ENCODE results near the gene MAMDC4. TPM values are rescaled to one million over a fixed set of nuclear protein-coding genes. Genes with fewer than 3 reads are reported as not detected.
A peak's percentile ranks its signal among the peaks of the same experiment; 100 is the strongest.

The MAMDC4 gene
- total RNA-seq, 2 experiments from 2014 or later = 18.5 to 19.1 TPM

GRCh38 chr9:136890661-136891060 lies 38.5 kb downstream of the MAMDC4 start:
- Mint-ChIP-seq H3K4me1 (ENCODE audit: low read depth) (peaks cover 40% of the 10 kb centered on the region), H3K9me3 (no peaks in the 10 kb centered on the region), H3K27me3 (no peaks in the 10 kb centered on the region), H3K27ac (no peak overlapping the region), H3K4me3 (no peak overlapping the region), H3K36me3 (ENCODE audit: low read depth) (peaks cover 34% of the 10 kb centered on the region)
- TF ChIP-seq CTCF (IDR thresholded peaks at IDR 0.05) = no peak
- DNase-seq (no peak), ATAC-seq (no peak)
- CTCF ChIA-PET = no interaction called here
- POLR2A ChIA-PET = interaction anchor here (6.6 kb wide), 1 partner anchor 10 kb away, joined by 49 read pairs; no protein-coding TSS in a partner anchor
- intact Hi-C loops (cut with micrococcal nuclease) = no loop called here

DNA sequence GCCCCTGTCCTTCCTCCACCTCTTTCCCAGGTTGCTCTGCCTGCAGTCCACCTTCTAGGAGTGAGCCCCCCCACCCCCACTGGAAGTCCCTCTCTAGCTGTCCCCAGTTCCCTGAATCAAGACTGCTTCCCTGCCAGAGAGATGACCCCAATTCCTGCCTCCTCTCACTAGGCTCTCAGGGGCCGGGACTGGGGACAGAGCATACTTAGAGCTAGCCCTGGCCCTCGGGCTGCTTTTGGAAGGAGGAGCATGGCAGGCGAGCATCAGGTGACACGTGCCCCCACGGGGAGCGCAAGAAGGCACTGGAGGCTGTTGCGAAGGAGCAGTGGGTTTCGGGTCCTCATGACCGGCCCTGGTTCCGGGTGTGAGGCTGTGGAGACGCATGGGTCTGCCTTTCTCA lies 43.9 kb downstream of the MAMDC4 start:
- H3K9me3 Mint-ChIP-seq = no peaks in the 10 kb centered on the region
- no peaks in the 10 kb centered on the region for H3K27me3 Mint-ChIP-seq
- ATAC-seq = no peak
- peaks cover 30% of the 10 kb centered on the region for H3K36me3 Mint-ChIP-seq (ENCODE audit: low read depth)
- no peak for TF ChIP-seq CTCF (IDR thresholded peaks at IDR 0.05)
- H3K4me3 Mint-ChIP-seq = no peak overlapping the region
- no peak overlapping the region for H3K27ac Mint-ChIP-seq
- POLR2A ChIA-PET = interaction anchor here (1.9 kb wide), 1 partner anchor 9 kb away, joined by 8 read pairs; the partner anchor contains the start of gene TRAF2
- intact Hi-C loops (cut with micrococcal nuclease) = no loop called here
- CTCF ChIA-PET = no interaction called here
- H3K4me1 Mint-ChIP-seq (ENCODE audit: low read depth) = peaks cover 29% of the 10 kb centered on the region
- DNase-seq = no peak

DNA sequence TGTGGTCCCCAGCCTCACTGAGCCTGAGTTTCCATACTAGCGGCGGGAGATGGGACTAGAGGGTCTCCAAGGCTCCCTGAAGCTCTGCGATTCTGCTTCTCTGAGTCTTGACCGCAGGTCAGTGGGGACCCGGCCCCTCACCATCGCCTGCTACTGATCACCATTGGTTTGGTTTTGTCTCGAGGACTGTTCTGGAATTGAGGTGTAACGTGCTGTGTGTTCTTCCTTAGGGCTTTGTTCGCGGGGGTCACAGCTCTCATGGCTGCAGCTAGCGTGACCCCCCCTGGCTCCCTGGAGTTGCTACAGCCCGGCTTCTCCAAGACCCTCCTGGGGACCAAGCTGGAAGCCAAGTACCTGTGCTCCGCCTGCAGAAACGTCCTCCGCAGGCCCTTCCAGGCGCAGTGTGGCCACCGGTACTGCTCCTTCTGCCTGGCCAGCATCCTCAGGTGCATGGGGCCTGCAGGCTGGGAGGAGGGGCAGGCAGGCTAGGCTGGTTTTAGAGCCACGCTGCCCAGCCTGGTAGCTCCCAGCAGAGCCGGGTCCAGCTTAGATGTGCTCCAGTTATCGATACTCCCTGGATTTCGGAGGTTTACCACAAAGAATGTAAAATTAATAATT lies 46.4 kb downstream of the MAMDC4 start:
- Mint-ChIP-seq H3K4me1 (ENCODE audit: low read depth) (peaks cover 45% of the 10 kb centered on the region), H3K4me3 (no peak overlapping the region), H3K27me3 (no peaks in the 10 kb centered on the region), H3K27ac (no peak overlapping the region), H3K36me3 (ENCODE audit: low read depth) (peaks cover 43% of the 10 kb centered on the region), H3K9me3 (no peaks in the 10 kb centered on the region)
- POLR2A ChIA-PET = interaction anchor here (5.1 kb wide), 1 partner anchor 11 kb away, joined by 49 read pairs; the partner anchor contains the start of gene TRAF2
- TF ChIP-seq CTCF (IDR thresholded peaks at IDR 0.05) = no peak
- ATAC-seq (no peak), DNase-seq (no peak)
- CTCF ChIA-PET = interaction anchor here (1.0 to 2.2 kb wide), 2 partner anchors 20 to 56 kb away, joined by 3 to 8 read pairs; partner anchors contain the start of gene AJM1
- intact Hi-C loops (cut with micrococcal nuclease) = no loop called here

GRCh38 chr9:136899196-136899595 lies 47.0 kb downstream of the MAMDC4 start:
- H3K4me3 Mint-ChIP-seq = no peak overlapping the region
- no peaks in the 10 kb centered on the region for H3K9me3 Mint-ChIP-seq
- no peak for DNase-seq
- POLR2A ChIA-PET = interaction anchor here (0.7 to 5.1 kb wide), 2 partner anchors 12 to 216 kb away, joined by 3 to 49 read pairs; partner anchors contain the start of gene TRAF2
- H3K27ac Mint-ChIP-seq = peak overlapping the region; percentile 45
- intact Hi-C loops (cut with micrococcal nuclease) = no loop called here
- TF ChIP-seq CTCF (IDR thresholded peaks at IDR 0.05) = no peak
- no peak for ATAC-seq
- H3K36me3 Mint-ChIP-seq (ENCODE audit: low read depth) = peaks cover 42% of the 10 kb centered on the region
- H3K4me1 Mint-ChIP-seq (ENCODE audit: low read depth) = peaks cover 43% of the 10 kb centered on the region
- CTCF ChIA-PET = interaction anchor here (1.0 to 2.2 kb wide), 2 partner anchors 19 to 57 kb away, joined by 3 to 8 read pairs; partner anchors contain the start of gene AJM1
- H3K27me3 Mint-ChIP-seq = no peaks in the 10 kb centered on the region

DNA sequence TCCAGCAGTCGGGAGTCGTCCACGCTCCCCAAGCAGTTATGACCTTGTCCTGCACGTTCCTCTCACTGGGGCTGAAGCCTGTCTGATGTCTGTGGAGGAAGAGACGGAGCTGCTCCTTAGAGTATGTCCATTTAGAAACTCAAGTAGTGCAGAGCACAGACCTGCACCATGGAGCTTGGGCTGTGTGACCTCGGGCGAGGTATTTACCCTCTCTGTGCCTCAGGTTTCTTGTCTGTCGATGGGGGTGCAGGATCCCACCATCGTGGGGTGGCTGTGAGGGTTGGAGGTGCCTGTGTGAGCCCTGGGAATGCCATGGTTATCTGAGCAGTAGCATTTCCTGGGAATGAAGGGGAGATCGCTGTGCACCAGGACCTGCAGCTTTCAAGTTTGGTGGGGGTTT lies 48.4 kb downstream of the MAMDC4 start:
- peak overlapping the region; percentile 67 for H3K27ac Mint-ChIP-seq
- POLR2A ChIA-PET = interaction anchor here (0.7 to 5.1 kb wide), 4 partner anchors 13 to 38 kb away, joined by 3 to 49 read pairs (median 9); partner anchors contain the start of gene TRAF2
- no peak overlapping the region for H3K4me3 Mint-ChIP-seq
- H3K36me3 Mint-ChIP-seq (ENCODE audit: low read depth) = peaks cover 45% of the 10 kb centered on the region
- TF ChIP-seq CTCF (IDR thresholded peaks at IDR 0.05) = no peak
- DNase-seq = no peak
- peaks cover 44% of the 10 kb centered on the region for H3K4me1 Mint-ChIP-seq (ENCODE audit: low read depth)
- intact Hi-C loops (cut with micrococcal nuclease) = loop anchor here (5.0 kb wide), 1 partner anchor 53 kb away; the partner anchor contains the start of gene PHPT1
- CTCF ChIA-PET = interaction anchor here (2.5 kb wide), 1 partner anchor 57 kb away, joined by 14 read pairs; the partner anchor contains the start of gene AJM1
- no peaks in the 10 kb centered on the region for H3K27me3 Mint-ChIP-seq
- no peak for ATAC-seq
- no peaks in the 10 kb centered on the region for H3K9me3 Mint-ChIP-seq
